ENCODE measurements around the gene DUS1L. TPM values are rescaled to one million over a fixed set of nuclear protein-coding genes. Genes with fewer than 3 reads are reported as not detected.

DUS1L gene
- total RNA-seq, 6 experiments from 2014 or later = 61.8 to 115 (median 89.9) TPM

GRCh38 chr17:82051776-82052637 lies 13.6 kb downstream of the DUS1L start, which contains the start of the genes GPS1 and RFNG:
GPS1 (plus strand) TSS chr17:82051898; CDS start chr17:82051932, 34 bp downstream.
RFNG (minus strand) TSS chr17:82051811; CDS start chr17:82051766, 45 bp downstream.
- intact Hi-C loops (cut with DNase I) = no loop called here
- H3K4me3 ChIP-seq = peak within 1 kb of the TSS; percentile 62 to 79 (median 66)
- peak within 1 kb of the TSS in 2 of 3 donors; percentile 44 to 76 for H3K27ac ChIP-seq
- H3K27me3 ChIP-seq = no peaks in the 10 kb centered on the region
- WGBS (ENCODE audit: insufficient coverage, low coverage, low lambda C conversion rate, missing lambda C conversion rate) = 0% methylated on average over 2 of the region's 94 CpGs
- TF ChIP-seq POLR2A (IDR thresholded peaks at IDR 0.05) = peak; percentile 18
- TF ChIP-seq CTCF (IDR thresholded peaks at IDR 0.05) = no peak
- peaks cover 0 to 23% (median 11%) of the 10 kb centered on the region in 4 donors for H3K4me1 ChIP-seq
- DNase-seq (peak; percentile 83 to 85 (median 85)), ATAC-seq (peak; percentile 64 to 73 (median 70))
- no peaks in the 10 kb centered on the region for H3K9me3 ChIP-seq
- peaks cover 0 to 26% (median under 1%) of the 10 kb centered on the region in 4 donors for H3K36me3 ChIP-seq

GRCh38 chr17:82050761-82051641 lies 14.6 kb downstream of the DUS1L start:
- DNase-seq = peak in 2 of 3 donors; percentile 31 to 60
- Histone ChIP-seq H3K4me1 (peaks cover 0 to 23% (median 11%) of the 10 kb centered on the region in 4 donors), H3K36me3 (peaks cover 0 to 19% (median under 1%) of the 10 kb centered on the region in 4 donors)

GRCh38 chr17:82050152-82050760 lies 15.3 kb downstream of the DUS1L start:
- DNase-seq = peak in 1 of 3 donors; percentile 54
- Histone ChIP-seq H3K4me3 (peak overlapping the region; percentile 62 to 79 (median 66)), H3K36me3 (peaks cover 0 to 17% (median under 1%) of the 10 kb centered on the region in 4 donors), H3K27ac (peak overlapping the region in 2 of 3 donors; percentile 44 to 76), H3K27me3 (no peaks in the 10 kb centered on the region), H3K9me3 (no peaks in the 10 kb centered on the region), H3K4me1 (peaks cover 0 to 23% (median 11%) of the 10 kb centered on the region in 4 donors)
- 87% methylated on average over 4 of the region's 28 CpGs for WGBS (ENCODE audit: insufficient coverage, low coverage, low lambda C conversion rate, missing lambda C conversion rate)
- intact Hi-C loops (cut with DNase I) = no loop called here
- TF ChIP-seq CTCF (IDR thresholded peaks at IDR 0.05) (no peak), POLR2A (IDR thresholded peaks at IDR 0.05) (no peak)
- no peak for ATAC-seq

More at GRCh38 chr17:82050761-82051641, 14.6 kb downstream of the DUS1L start:
- Histone ChIP-seq H3K9me3 (no peaks in the 10 kb centered on the region), H3K4me3 (peak overlapping the region; percentile 62 to 79 (median 66)), H3K27ac (peak overlapping the region in 2 of 3 donors; percentile 44 to 76), H3K27me3 (no peaks in the 10 kb centered on the region)
- TF ChIP-seq POLR2A (IDR thresholded peaks at IDR 0.05) (no peak), CTCF (IDR thresholded peaks at IDR 0.05) (no peak)
- ATAC-seq = peak in 3 of 4 donors; percentile 6 to 33 (median 11)
- intact Hi-C loops (cut with DNase I) = no loop called here
- WGBS (ENCODE audit: insufficient coverage, low coverage, low lambda C conversion rate, missing lambda C conversion rate) = 12% methylated on average over 5 of the region's 79 CpGs

- intact Hi-C loops (cut with DNase I) = no loop called here
- Histone ChIP-seq H3K27me3 (no peaks in the 10 kb centered on the region), H3K36me3 (peaks cover 0 to 11% (median under 1%) of the 10 kb centered on the region in 4 donors), H3K4me1 (peaks cover 0 to 23% (median 11%) of the 10 kb centered on the region in 4 donors), H3K4me3 (no peak overlapping the region), H3K27ac (no peak overlapping the region), H3K9me3 (no peaks in the 10 kb centered on the region)
- ATAC-seq = no peak
- WGBS (ENCODE audit: insufficient coverage, low coverage, low lambda C conversion rate, missing lambda C conversion rate) = no CpG with 5 or more reads among the region's 16 CpGs
- peak in 2 of 3 donors; percentile 16 to 50 for DNase-seq
- TF ChIP-seq CTCF (IDR thresholded peaks at IDR 0.05) (no peak), POLR2A (IDR thresholded peaks at IDR 0.05) (no peak)
These were observed 16.1 kb downstream of the DUS1L start for GRCh38 chr17:82049521-82049971.
